ENCODE data around the gene UPK1B.

DNA sequence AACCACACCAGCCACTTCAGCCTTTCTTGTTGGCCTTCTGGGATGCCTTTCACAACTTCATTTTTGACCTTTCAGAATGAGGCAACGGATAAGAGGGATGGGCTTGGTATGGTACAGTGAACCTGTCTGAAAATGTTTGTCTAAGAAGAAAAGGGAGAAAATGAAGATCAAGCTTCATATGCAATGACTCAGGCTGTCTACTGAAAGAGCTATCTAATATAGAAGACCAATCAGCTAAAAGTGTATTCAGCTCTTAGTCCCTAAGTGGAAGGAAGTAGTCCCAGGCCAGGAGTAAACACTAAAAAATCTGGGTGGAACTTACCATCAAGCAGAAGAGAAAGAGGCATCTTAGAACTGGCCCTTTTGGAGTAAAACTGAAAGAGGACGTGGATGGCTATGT is 12.2 kb upstream of the UPK1B start:
- TF ChIP-seq, protein P1, sequence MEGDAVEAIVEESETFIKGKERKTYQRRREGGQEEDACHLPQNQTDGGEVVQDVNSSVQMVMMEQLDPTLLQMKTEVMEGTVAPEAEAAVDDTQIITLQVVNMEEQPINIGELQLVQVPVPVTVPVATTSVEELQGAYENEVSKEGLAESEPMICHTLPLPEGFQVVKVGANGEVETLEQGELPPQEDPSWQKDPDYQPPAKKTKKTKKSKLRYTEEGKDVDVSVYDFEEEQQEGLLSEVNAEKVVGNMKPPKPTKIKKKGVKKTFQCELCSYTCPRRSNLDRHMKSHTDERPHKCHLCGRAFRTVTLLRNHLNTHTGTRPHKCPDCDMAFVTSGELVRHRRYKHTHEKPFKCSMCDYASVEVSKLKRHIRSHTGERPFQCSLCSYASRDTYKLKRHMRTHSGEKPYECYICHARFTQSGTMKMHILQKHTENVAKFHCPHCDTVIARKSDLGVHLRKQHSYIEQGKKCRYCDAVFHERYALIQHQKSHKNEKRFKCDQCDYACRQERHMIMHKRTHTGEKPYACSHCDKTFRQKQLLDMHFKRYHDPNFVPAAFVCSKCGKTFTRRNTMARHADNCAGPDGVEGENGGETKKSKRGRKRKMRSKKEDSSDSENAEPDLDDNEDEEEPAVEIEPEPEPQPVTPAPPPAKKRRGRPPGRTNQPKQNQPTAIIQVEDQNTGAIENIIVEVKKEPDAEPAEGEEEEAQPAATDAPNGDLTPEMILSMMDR (IDR thresholded peaks at IDR 0.05) = no peak
- TF ChIP-seq EZH2 (IDR thresholded peaks at IDR 0.05) (no peak), EZH2phosphoT487 (IDR thresholded peaks at IDR 0.05) (no peak)
